Stimulated activated CD4-positive, alpha-beta T cell treated with anti-CD3 and anti-CD28 coated beads, Interleukin-15, amount 100 ng/mL, for 1 hour (primary cell): ENCODE results near the gene PRUNE1.

Experiments
- DNase-seq, 2 donors: peaks; one replicate each; pipeline ENCODE4 v3.0.0-alpha.2; 2020; ENCODE audit warnings: low read depth in 1 of 2, low spot score in 1 of 2

Gene PRUNE1, protein sequence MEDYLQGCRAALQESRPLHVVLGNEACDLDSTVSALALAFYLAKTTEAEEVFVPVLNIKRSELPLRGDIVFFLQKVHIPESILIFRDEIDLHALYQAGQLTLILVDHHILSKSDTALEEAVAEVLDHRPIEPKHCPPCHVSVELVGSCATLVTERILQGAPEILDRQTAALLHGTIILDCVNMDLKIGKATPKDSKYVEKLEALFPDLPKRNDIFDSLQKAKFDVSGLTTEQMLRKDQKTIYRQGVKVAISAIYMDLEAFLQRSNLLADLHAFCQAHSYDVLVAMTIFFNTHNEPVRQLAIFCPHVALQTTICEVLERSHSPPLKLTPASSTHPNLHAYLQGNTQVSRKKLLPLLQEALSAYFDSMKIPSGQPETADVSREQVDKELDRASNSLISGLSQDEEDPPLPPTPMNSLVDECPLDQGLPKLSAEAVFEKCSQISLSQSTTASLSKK

DNA sequence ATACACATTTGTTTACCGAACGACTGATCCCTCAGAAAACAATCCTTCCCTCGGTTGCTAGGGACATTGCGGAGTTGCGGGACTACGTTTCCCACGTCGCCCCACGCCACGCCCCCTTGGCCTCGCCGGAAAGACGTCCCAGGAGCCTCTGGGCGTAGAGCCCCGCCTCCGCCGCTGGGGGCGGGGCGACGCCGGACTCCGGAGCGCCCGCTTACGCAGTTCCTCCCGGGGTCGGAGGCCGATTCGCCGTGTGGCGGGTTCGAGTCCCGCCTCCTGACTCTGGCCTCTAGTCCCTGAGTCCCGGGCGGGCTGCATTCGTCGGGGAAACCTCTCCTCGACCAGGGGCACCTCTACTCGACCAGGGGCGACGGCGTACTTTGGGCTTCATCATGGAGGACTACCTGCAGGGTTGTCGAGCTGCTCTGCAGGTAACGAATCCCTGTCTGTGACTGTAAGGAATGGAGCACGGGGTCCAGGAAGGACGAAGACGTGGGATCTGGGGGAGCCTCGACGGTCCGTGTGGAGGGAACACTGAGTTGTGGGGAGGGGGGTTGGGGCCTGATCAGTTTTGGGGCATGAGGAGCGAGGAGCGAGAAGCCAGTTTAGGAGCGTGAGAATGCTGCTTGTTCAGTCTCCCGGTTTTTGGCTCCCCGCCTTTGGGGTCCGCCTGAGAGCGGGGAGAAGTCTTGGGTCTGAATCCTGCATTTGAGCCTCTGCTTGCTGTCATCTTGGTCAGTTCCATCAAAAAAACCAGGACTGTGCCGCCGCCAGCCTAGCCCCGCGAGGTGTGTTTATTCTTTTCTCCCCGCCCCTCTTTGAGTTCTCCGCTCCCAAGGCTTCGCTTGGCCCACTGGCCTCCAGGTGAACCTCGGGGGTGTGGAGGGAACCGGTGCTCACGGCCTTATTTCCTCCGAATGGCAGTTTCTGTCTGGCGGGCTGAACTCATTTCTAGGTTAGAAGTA is at the start of gene PRUNE1:
PRUNE1 (plus strand) TSS at position 206 of the 962 bp plus-strand sequence; CDS start at position 390, 184 bp downstream.
- DNase-seq, result peak; percentile 92 to 96

DNA sequence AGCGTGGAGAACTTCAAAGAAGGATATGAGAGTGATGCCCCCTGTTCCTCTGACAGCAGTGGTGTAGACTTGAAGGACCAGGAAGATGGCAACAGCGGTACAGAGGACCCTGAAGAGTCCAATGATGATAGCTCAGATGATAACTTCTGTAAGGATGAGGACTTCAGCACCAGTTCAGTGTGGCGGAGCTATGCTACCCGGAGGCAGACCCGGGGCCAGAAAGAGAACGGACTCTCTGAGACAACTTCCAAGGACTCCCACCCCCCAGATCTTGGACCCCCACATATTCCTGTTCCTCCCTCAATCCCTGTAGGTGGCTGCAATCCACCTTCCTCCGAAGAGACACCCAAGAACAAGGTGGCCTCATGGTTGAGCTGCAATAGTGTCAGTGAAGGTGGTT is 47.6 kb upstream of the PRUNE1 start:
- no peak for DNase-seq

DNA sequence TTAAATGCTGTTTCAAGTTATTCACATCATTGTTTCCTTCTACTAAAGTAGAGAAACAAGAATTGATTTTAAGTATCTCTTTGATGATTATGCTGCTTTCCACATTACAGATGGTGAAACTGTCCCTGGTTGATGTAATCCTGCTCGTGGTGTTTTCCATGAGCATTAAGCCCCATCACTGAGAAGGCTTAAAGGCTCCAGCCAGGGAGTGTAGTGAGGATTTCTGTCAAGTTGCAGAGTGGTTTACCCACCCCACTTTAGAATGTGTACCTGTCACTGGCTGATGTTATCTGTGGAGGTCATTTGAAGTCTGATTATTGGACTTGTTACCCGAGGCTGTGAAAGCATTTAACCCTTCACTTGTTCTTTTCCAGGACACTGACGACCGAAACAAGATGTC is 46.5 kb upstream of the PRUNE1 start:
- no peak for DNase-seq

DNA sequence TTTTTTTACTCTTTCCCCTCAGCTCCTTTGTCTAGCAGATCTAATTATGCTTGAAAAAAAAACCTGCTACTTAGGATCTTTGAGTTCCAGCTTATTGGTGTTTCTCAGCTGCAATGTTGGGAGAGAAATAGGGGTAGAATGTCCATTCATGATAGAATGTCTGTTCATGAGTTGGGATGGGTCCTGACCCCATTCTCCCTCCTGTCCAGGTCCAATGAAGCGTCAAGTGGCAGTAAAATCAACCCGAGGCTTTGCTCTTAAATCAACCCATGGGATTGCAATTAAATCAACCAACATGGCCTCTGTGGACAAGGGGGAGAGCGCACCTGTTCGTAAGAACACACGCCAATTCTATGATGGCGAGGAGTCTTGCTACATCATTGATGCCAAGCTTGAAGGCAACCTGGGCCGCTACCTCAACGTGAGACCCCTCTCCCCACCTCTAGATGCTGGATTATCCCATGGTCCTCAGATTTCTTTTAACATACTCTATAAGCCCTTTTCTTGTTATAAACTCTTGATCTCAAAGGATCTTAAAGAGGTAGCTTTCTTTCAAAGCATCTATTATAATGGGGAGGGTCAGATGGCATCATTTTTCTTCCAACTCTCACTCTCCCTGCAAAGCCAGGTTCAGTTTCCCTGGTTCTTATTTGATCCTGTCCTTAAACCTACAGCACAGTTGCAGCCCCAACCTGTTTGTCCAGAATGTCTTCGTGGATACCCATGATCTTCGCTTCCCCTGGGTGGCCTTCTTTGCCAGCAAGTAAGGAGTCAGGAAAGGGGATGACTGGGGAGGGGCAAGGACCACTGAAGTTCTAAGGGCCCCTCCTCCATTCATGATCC is 44.7 kb upstream of the PRUNE1 start:
- no peak for DNase-seq

DNA sequence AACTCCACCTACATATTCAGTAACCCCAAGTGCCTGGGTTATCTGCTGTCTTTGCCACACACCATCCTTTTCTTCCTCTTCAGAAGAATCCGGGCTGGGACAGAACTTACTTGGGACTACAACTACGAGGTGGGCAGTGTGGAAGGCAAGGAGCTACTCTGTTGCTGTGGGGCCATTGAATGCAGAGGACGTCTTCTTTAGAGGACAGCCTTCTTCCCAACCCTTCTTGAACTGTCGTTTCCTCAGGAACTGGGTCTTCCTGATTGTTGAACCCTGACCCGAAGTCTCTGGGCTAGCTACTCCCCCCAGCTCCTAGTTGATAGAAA is 44.1 kb upstream of the PRUNE1 start:
- no peak for DNase-seq

DNA sequence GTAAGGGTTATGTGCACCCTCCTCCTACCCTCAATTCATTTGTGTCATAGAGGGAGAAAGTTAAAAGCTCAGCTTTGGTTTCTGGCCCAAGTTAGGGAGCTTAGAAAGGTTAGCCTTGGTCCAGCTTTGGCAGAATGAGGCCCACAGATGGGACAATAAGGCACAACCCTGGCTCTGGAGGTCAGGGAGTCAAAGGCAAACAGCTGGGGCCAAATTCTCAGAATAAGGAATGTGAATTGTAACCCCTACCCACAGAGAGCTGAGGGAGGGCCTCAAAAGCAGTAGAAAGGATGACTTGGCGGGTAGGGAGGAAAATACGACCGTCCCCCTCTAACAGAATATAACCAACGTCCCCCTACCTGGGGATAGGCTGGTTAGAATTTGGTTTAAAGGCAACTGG is 42.6 kb upstream of the PRUNE1 start:
- no peak for DNase-seq

DNA sequence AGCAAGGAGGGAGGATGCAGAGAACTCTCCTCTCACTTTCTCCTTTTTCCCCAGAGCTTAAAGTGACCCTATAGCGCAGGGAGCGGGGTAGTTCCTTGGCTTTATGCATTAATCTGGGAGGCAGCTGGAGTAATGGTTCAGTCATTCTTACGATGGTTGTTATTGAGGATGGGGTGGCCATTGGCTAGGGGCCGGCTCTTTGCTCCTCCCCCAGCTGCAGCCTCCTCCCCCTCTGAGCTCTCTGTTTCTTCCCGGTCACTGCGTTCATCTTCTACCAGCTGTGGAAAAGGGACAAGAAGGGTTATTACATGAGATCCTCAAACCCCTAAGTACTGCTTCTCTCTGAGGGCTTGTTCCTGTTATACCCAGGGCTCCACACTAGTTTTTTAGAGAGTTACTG is 42.2 kb upstream of the PRUNE1 start:
- DNase-seq, result no peak

DNA sequence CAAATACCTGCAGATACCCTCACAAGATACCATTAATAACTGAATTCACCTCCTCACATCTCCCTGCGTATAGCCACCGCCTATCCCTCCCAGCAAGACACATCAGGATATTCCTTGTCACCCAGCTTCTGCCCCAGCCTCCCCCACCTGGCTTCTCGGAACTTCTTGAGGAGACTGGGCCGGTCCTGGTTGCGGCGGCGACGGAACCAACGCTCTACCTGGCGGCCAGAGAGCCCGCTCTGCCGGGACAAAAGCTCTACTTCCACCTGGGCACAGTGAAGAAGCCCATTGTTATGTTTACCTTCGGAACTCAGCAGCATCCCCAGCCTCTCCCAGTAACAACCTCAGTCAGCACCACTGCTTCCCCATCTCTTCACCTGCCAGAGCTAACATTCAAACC is 40.3 kb upstream of the PRUNE1 start:
- no peak for DNase-seq

DNA sequence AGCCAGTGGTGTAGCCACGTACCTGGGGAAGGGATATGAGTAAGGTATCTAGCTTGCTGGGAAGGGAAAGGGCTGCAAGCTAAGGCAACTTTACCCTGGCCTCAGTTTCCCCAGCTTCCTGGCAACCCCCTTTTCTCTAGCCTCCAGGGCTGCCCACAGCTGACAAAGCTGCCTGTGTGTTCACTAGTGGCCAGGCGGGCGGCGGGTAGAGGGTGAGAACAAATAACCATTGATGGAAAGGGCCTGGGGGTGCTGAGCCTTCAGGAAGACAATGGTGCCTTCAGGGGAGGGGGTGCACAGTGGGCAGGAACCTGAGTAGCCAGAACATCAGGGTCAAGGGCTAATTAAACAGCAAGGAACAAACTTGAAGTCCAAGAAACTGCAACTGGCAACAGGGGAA is 39.8 kb upstream of the PRUNE1 start:
- no peak for DNase-seq

DNA sequence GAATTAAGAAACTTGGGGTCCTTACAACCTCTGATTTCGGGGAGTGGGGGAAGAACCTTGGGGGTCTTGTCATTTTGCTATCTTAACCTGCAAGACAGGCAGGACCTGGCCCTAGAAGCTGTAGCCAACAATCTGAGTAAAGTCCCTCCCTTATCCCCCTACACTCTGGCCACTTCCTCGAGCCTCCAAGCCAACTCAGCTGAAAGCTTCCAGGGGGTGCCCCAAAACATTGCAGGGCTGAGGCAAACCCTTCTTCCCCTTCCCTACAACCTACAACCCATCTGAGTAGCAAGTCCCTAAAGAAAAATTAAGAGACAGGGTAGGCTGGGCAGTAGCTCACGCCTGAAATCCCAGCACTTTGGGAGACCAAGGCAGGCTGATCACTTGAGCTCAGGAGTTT is 38.6 kb upstream of the PRUNE1 start:
- no peak for DNase-seq

DNA sequence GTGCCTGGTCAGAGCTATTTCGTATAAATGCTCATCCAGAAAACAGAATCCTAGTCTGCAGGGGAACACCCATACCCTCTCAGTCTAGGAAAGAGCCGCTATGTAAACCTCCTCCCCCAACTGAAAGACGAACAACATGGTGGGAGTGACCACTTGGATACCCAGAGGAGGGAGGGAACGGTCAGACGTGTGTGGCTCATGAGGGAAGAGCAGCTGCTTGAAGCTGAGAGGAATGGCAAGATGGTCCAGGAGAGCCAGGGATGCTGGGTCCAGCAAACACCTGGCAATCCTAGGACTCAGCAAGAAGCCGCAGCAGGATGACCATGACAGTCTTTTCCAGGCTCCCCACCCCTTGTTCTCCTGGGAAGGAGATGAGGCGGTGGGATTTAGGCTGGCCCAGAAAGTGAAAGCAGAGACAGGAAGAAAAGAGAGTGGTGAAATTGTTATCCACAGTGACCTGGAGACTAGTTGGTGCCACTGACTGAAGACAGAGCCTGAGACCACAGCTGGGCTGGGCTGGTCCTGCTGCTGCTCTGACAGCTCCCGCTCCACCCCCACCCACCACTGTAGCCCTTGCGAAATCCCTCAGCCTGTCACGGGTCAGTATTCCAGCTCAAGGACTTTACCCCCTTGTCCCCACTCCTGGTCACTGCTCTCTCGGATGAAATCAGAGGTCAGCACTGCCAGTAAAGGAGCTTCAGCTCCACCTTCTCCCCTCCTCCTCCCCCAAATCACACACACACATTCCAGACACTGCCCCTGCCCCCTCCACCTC is 37.3 kb upstream of the PRUNE1 start:
- no peak for DNase-seq

DNA sequence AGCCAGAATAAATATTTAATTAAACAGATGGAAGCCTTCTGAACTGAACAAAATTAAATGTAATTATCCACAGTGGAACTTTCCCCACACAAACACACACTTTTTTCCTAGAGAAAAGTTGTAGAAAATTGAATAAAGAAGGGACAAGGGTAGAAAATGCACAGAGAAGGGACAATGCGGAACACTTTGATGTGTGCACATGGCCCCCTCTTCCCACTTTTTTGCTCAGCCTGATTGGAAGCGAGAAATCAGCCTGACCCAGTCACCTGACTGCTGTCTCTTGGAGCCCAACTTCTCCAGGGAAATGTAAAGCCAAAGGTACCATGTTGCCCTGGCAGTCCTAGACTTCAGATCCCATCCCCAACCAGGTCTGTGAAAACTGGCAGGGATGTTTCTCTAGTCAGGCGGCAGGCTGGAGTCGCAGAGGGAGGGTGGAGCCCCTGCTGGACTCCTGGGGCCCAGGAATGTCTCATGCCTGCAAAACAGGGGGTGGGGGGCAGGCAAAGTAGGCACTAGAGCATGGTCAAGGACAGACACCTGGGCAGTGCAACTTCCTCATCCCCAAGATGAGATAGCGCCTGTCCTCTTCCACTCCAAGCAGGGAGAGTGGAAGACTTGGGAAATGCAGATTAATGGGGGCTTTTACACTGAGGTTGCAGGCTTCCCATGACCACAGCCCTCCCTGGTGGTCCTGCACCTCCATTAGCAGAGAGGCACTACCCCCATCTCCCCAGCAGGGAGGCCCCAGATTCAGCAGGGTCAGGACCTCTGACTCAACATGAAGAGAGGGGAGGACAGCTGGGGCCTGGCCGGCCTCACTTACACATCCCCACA is 36.4 kb upstream of the PRUNE1 start:
- DNase-seq, result no peak

DNA sequence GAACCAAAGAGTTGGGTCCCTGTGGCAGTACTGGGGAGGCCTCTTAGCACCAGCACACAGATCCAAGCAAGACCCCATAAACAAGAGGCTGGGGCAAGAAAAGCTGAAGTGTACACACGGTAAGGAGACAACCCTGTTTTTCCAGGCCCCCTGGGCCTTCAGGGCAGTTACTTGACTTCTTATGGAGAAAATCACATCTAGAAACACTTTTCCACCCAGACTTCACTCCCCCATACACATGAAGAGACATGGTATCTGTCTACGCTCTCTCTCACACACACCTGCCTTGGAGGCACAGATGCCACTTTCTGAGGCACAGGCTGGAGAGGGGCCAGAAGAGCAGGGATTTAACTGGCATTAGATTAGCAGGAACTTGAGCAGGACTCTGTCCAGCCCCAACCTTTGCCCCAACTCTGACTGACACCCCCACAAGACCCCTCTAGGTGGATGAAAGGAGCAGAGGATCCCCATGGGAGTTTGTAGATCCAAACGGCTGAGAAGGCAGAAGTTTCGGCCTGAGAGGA is 35.8 kb upstream of the PRUNE1 start:
- DNase-seq, result no peak

DNA sequence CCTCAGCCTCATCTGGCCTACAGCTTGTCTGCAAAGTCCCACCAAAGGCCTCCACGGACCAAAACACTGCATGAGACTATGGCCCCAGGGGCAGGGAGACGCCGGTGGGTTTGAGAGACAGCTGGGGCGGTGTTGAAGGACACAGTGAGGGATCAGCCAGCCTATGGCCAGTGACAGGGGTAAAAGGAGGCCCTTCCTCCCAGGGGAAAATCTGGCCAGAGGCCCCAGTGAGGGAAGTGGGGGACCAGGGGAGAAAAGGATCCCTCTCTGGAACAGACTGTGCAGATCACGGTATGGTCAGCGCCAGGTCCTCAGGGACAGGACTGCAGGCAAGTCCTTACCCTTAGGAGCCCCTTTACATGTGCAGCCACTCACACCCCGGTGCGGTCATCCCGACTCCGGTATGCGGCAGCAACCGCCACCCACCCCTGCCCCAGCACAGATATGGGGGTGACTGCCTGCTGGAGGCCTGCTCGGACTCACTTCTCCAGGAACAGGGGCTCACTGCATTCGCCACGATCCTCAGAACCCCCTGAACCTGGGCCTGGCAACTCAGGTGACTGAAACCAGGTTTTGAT is 34.9 kb upstream of the PRUNE1 start:
- DNase-seq, result no peak

DNA sequence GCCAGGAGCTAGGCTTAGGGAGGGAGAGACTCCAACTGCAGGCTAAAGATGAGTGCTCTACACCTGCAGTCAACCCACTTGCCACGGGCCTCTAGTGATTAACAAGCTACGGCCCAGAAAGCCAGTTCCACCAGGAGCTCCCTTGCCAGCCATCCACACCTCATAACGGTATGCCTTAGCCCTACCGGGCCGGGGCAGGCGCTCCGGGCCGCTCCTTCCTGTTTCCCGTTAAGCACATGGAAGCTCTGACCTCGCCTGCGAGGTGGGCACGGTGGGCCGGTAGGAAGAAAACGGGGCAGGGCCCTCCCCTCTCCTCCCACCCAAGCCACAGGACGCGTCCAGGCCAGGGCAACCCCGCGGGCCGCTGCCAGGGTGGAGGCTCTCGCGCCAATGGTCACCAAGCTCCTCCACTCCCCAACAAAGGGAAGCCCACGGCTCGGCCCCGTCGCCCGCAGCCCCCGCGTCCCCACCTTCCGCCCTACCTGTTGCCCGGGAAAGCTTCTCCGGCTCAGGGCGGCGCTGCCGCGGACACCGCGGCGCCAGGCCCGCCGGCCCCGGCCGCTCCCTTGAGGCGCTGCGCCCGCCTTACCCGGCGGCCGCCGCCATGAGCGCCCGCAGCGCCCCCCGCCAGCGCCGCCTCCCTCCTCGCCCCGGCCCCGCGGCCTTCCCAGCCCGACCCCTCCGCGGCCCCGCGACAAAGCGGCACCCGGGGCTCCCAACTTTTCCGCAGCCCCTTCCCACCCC is 34.2 kb upstream of the PRUNE1 start:
- DNase-seq, result peak in 1 of 2 donors; percentile 24

DNA sequence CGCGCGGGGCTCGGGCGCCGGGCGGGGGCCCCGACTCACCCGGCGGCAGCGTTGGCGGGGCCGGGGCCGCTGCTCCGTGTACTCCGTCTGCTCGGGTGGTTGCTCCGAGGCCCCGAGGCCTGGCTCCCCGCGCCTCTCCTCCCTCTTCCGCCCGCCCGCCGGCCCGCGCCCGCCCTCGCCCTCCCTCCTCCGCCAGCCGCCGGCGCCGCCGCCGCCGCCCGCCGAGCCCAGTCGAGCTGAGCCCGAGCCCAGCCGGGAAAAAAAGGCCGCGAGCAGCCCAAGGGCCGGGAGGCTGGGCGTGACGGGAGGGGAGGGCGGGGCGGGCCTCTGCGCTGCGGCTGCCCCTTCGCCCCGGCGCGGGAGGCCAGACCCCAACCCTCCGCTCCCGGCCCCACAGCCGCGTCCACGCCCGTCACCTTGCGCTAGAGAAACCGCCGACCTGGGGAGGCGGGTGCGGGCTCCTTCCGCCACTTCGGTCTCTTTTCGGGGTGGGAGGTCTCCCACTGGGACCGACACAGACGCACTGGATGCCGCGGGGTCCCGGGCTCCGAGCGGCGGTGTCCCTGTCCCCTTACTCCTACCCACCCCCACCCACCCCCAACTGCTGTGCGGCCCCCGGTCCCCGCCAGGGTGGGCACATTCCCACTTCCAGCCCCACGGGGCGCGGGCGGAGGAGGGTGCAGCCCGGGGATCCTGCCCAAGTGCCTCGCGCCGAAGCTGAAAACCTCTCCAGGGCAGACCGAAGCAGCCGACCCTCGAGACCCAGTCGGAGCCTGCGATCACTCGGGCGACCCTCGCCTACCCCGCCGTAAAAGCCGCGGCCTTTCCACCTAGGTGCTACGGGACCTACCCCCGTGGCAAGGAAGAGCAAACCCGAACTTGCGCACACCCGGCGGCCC is 33.4 kb upstream of the PRUNE1 start, which contains the start of gene CERS2:
CERS2 (minus strand) TSS at position 256 of the 899 bp plus-strand sequence. CDS start 5,745 bp downstream, outside the sequence.
- peak; percentile 62 to 63 for DNase-seq

DNA sequence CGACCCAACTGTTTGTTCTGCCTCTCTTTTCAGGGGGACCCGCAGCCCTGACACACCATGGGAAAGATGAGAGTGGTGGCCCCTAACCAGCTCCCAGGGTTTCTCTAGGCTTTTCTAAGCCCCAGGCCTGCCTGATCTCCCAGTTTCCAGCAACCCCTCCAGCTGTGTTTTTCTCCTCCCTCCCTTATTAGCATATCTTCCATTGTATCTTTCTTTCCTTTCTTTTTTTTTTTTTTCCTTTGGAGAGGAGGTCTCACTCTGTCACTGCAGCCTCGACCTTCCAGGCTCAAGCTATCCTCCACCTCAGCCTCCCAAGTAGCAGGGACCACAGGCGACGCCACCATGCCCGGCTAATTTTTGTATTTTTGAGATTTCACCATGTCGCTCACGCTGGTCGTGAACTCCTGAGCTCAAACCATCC is 31.8 kb upstream of the PRUNE1 start:
- DNase-seq, result no peak
